ENCODE measurements around the gene TTC28.
"Not testable (repeated sequence)": the region's sequence is repeated elsewhere in the genome, so short reads cannot be mapped to it uniquely, and the experiment has no call there.

The TTC28 gene

DNA sequence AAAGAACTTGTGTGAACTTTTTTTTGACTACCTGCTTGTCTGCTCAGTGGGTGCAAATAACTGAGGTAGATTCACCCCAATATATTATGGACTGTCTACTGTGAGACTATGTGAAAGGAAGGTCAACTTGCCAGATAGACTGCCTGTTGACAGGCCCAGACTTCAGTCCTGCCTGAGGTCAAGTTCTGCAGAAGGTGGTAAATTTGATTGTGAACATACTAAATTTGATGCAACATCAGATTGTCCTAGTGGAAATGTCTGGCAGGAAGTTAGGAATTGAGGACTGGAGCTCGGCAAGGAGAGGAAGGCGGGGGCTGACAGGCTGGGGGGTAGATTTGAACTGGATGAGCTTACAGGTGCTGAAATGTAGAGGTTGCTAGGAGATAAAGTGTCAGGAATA lies 140.7 kb downstream of the TTC28 start:
- Histone ChIP-seq H3K4me3 (ENCODE audit: low read depth, low read length) (no peak overlapping the region), H3K27me3 (replicated peaks) (no peaks in the 10 kb centered on the region), H3K27ac (no peak overlapping the region), H3K36me3 (replicated peaks) (no peaks in the 10 kb centered on the region)
- TF ChIP-seq, protein P1, sequence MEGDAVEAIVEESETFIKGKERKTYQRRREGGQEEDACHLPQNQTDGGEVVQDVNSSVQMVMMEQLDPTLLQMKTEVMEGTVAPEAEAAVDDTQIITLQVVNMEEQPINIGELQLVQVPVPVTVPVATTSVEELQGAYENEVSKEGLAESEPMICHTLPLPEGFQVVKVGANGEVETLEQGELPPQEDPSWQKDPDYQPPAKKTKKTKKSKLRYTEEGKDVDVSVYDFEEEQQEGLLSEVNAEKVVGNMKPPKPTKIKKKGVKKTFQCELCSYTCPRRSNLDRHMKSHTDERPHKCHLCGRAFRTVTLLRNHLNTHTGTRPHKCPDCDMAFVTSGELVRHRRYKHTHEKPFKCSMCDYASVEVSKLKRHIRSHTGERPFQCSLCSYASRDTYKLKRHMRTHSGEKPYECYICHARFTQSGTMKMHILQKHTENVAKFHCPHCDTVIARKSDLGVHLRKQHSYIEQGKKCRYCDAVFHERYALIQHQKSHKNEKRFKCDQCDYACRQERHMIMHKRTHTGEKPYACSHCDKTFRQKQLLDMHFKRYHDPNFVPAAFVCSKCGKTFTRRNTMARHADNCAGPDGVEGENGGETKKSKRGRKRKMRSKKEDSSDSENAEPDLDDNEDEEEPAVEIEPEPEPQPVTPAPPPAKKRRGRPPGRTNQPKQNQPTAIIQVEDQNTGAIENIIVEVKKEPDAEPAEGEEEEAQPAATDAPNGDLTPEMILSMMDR (IDR thresholded peaks at IDR 0.05; ENCODE audit: low read depth, low read length, missing control alignments), result no peak
- in situ Hi-C loops (cut with HindIII; ENCODE audit: low pct_ligation_motif_present, low sequenced_read_pairs), result no loop called here
- DNase-seq, result no peak

DNA sequence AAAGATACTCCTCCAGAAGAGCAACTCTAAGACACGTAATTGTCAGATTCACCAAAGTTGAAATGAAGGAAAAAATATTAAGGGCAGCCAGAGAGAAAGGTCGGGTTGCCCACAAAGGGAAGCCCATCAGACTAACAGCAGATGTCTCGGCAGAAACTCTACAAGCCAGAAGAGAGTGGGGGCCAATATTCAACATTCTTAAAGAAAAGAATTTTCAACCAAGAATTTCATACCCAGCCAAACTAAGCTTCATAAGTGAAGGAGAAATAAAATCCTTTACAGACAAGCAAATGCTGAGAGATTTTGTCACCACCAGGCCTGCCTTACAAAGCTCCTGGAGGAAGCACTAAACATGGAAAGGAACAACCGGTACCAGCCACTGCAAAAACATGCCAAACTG lies 149.1 kb downstream of the TTC28 start:
- H3K27me3 ChIP-seq (replicated peaks); H3K4me3 ChIP-seq (ENCODE audit: low read depth, low read length); H3K27ac ChIP-seq; H3K36me3 ChIP-seq (replicated peaks); in situ Hi-C loops (cut with HindIII; ENCODE audit: low pct_ligation_motif_present, low sequenced_read_pairs); DNase-seq: not testable (repeated sequence)

DNA sequence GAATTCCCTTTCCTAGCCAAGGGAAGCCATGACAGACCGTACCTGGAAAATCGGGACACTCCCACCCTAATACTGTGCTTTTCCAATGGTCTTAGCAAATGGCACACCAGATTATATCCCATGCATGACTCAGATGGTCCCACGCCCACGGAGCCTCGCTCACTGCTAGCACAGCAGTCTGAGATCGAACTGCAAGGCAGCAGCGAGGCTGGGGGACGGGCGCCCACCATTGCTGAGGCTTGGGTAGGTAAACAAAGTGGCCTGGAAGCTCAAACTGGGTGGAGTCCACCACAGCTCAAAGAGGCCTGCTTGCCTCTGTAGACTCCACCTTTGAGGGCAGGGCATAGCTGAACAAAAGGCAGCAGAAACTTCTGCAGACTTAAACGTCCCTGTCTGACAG lies 150.5 kb downstream of the TTC28 start:
- H3K27me3 ChIP-seq (replicated peaks); H3K36me3 ChIP-seq (replicated peaks); H3K27ac ChIP-seq; DNase-seq; H3K4me3 ChIP-seq (ENCODE audit: low read depth, low read length); in situ Hi-C loops (cut with HindIII; ENCODE audit: low pct_ligation_motif_present, low sequenced_read_pairs): not testable (repeated sequence)

DNA sequence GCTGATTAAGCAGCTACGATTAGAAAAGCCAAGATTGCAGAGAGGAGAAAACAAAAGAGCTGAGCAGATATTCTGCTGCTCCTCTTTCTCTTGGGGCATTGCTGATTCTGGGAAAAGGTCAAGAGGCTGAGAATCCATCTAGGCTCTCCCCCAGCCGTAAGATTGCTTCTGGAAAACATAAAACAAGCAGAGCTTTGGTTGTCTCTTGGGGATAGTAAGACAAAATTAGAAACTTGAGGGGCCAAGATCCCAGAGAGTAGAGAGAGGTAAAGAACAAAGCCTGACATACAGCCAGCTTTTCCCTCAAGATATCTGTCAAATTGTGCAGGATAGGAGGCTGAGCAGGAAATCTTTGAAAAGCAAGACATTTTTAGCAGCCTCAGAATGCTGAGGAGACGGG lies 158.2 kb downstream of the TTC28 start:
- in situ Hi-C loops (cut with HindIII; ENCODE audit: low pct_ligation_motif_present, low sequenced_read_pairs), result no loop called here
- H3K27me3 ChIP-seq (replicated peaks), result no peaks in the 10 kb centered on the region
- no peak overlapping the region for H3K27ac ChIP-seq
- no peak overlapping the region for H3K4me3 ChIP-seq (ENCODE audit: low read depth, low read length)
- DNase-seq, result no peak
- TF ChIP-seq, protein P1 (IDR thresholded peaks at IDR 0.05; ENCODE audit: low read depth, low read length, missing control alignments), result no peak
- no peaks in the 10 kb centered on the region for H3K36me3 ChIP-seq (replicated peaks)

DNA sequence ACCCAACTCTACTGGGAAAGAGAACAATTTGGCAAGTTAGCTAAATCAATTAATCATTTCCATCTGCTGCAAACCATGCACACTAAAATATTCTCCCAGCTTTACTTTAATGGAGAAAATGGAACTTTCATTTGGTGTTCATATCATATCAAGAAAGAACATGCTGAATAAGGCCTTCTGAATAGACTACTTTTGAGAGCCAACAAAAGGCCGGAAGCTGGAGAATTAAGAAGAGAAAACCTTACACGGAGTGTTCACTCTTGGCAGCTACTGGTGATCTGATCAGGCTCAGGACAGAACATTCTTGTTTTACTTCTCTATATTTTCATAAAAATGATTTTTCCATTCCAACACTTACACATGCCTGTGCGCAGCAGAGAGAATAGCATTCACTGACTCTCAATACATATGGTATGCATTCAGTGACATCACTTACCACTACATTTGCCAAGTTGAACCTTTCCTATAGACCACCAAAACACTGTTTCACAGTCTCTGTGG lies 165.3 kb downstream of the TTC28 start:
- TF ChIP-seq, protein P1 (IDR thresholded peaks at IDR 0.05; ENCODE audit: low read depth, low read length, missing control alignments), result no peak

DNA sequence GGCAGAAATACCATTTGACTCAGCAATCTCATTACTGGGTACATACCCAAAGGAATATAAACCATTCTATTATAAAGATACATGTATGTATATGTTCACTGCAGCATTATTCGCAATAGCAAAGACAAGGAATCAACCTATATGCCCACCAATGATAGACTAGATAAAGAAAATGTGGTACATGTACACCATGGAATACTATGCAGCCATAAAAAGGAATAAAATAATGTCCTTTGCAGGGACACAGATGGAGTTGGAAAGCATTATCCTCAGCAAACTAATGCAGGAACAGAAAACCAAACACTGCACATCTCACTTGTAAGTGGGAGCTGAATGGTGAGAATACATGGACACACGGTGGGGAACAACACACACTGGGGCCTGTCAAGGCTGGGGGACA lies 167.3 kb downstream of the TTC28 start:
- H3K36me3 ChIP-seq (replicated peaks); H3K4me3 ChIP-seq (ENCODE audit: low read depth, low read length); DNase-seq; in situ Hi-C loops (cut with HindIII; ENCODE audit: low pct_ligation_motif_present, low sequenced_read_pairs); H3K27me3 ChIP-seq (replicated peaks); H3K27ac ChIP-seq: not testable (repeated sequence)

More for the DNA sequence above, 165.3 kb downstream of the TTC28 start:
- H3K36me3 ChIP-seq (replicated peaks), result no peaks in the 10 kb centered on the region
- H3K27me3 ChIP-seq (replicated peaks), result no peaks in the 10 kb centered on the region
- in situ Hi-C loops (cut with HindIII; ENCODE audit: low pct_ligation_motif_present, low sequenced_read_pairs), result no loop called here
- H3K4me3 ChIP-seq (ENCODE audit: low read depth, low read length), result no peak overlapping the region
- H3K27ac ChIP-seq, result no peak overlapping the region
- no peak for DNase-seq

DNA sequence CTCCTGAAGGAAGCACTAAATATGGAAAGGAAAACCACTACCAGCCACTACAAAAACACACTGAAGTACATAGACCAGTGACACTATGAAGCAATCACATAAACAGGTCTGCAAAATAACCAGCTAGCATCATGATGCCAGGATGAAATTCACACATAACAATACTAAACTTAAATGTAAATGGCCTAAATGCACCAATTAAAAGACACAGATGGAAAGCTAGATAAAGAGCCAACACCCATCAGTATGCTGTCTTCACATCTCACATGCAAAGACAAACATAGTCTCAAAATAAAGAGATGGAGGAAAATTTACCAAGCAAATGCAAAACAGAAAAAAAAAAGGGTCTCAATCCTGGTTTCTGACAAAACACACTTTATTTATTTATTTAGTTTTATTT lies 171.7 kb downstream of the TTC28 start:
- no peak for DNase-seq
- no peak overlapping the region for H3K4me3 ChIP-seq (ENCODE audit: low read depth, low read length)
- H3K27ac ChIP-seq, result no peak overlapping the region
- H3K36me3 ChIP-seq (replicated peaks), result no peaks in the 10 kb centered on the region
- TF ChIP-seq, protein P1 (IDR thresholded peaks at IDR 0.05; ENCODE audit: low read depth, low read length, missing control alignments), result no peak
- in situ Hi-C loops (cut with HindIII; ENCODE audit: low pct_ligation_motif_present, low sequenced_read_pairs), result no loop called here
- no peaks in the 10 kb centered on the region for H3K27me3 ChIP-seq (replicated peaks)

All from brain microvascular endothelial cell (primary cell).